Left renal pelvis (tissue), 4 donors: ENCODE data around the gene CACNA1I. TPM values are rescaled to one million over a fixed set of nuclear protein-coding genes. Genes with fewer than 3 reads are reported as not detected.

Experiments
- DNase-seq, 4 donors: peaks; one replicate each; pipeline ENCODE4 v3.0.0-alpha.2; 2013; ENCODE audit warnings: low read depth in 4 of 4, low spot score in 3 of 4
- polyA plus RNA-seq, 4 donors: library from polyadenylated mRNA; unstranded; fragments of 120-200 nt; gene quantifications; one replicate each; pipeline ENCODE4 v1.2.1, GENCODE V29; 2013; ENCODE audit not compliant: insufficient read length in 4 of 4

The CACNA1I gene
- polyA plus RNA-seq, 4 donors: 0.03 to 0.15 (median 0.07) TPM

GRCh38 chr22:39686776-39687525 is 116.4 kb downstream of the CACNA1I start:
- no peak for DNase-seq

GRCh38 chr22:39688186-39688785 is 117.7 kb downstream of the CACNA1I start:
- no peak for DNase-seq

GRCh38 chr22:39689421-39689820 is 118.9 kb downstream of the CACNA1I start:
- no peak for DNase-seq

- peak in 1 of 4 donors; percentile 48 for DNase-seq
Measured at GRCh38 chr22:39690881-39691605, 120.5 kb downstream of the CACNA1I start.

- no peak for DNase-seq
Measured at GRCh38 chr22:39693943-39694500, 123.5 kb downstream of the CACNA1I start.

- no peak for DNase-seq
Measured at GRCh38 chr22:39697790-39698430, 127.4 kb downstream of the CACNA1I start.

- no peak for DNase-seq
Measured at GRCh38 chr22:39699631-39700360, 129.2 kb downstream of the CACNA1I start.

- no peak for DNase-seq
Measured at GRCh38 chr22:39700565-39700964, 130.0 kb downstream of the CACNA1I start.

- DNase-seq: no peak
Measured at GRCh38 chr22:39703091-39703490, 132.5 kb downstream of the CACNA1I start.

GRCh38 chr22:39703928-39704639 is 133.5 kb downstream of the CACNA1I start:
- peak; percentile 53 to 87 (median 70) for DNase-seq

- no peak for DNase-seq
Measured at GRCh38 chr22:39705386-39705785, 134.8 kb downstream of the CACNA1I start.

- DNase-seq: no peak
Measured at GRCh38 chr22:39706376-39707140, 136.0 kb downstream of the CACNA1I start.

- no peak for DNase-seq
Measured at GRCh38 chr22:39707351-39707750, 136.8 kb downstream of the CACNA1I start.

- DNase-seq: no peak
Measured at GRCh38 chr22:39707816-39708215, 137.3 kb downstream of the CACNA1I start.

GRCh38 chr22:39710380-39711150 is 140.0 kb downstream of the CACNA1I start:
- DNase-seq: no peak

- DNase-seq: no peak
Measured at GRCh38 chr22:39712081-39712480, 141.5 kb downstream of the CACNA1I start.

- no peak for DNase-seq
Measured at GRCh38 chr22:39712751-39713525, 142.4 kb downstream of the CACNA1I start.
